K562 (cell line): Measurements from ENCODE around the gene PCSK2.

ENCODE experiments used
- EP300 ChIP-seq: IDR thresholded peaks from 2 replicates; pipeline ENCODE4 v1.6.1; 2012; ENCODE audit warnings: low read length, improper control_type of control experiment
- NCOA2 ChIP-seq, 2 experiments: fragments of 450-650 bp; IDR thresholded peaks; 2 replicates each; pipeline ENCODE4 v1.6.1; 2018; ENCODE audit warnings: mild to moderate bottlenecking in 2 of 2, moderate library complexity in 1 of 2; ENCODE audit not compliant: partially characterized antibody in 2 of 2

- no peak for TF ChIP-seq NCOA2 (IDR thresholded peaks at IDR 0.05; ENCODE audit: partially characterized antibody in 2 of 2)
- TF ChIP-seq EP300: no peak
These were observed 123.5 kb downstream of the PCSK2 start for GRCh38 chr20:17350321-17350720.
